Ovary (tissue), 3 donors: ENCODE measurements around the gene ZNF576.

Experiments
- CTCF ChIP-seq, 3 donors: fragments of 450-650 bp in 2 of 3; fragments of 200-600 bp in 1 of 3; IDR thresholded peaks; one replicate each; pipeline versions ENCODE4 v1.5.1 to v1.8.0; 2016 to 2022; ENCODE audit warnings: antibody characterized with exemption in 3 of 3, mild to moderate bottlenecking in 1 of 3
- POLR2A ChIP-seq: fragments of 450-650 bp; IDR thresholded peaks from one replicate; pipeline ENCODE4 v1.6.1; 2017; ENCODE audit warnings: antibody characterized with exemption, mild to moderate bottlenecking, moderate library complexity
- donor health status: DM: no; HTN: no; CAD: no.

GRCh38 chr19:43591904-43592772, 4.3 kb upstream of the ZNF576 start:
- TF ChIP-seq POLR2A = no peak
- TF ChIP-seq CTCF (IDR thresholded peaks at IDR 0.05) = no peak
